Activated naive CD4-positive, alpha-beta T cell treated with anti-CD3 and anti-CD28 coated beads, Interleukin-2, amount 10 ng/mL, durations not matched to agents 7 days and 5 days (primary cell): ENCODE measurements around the gene DNM1.
A peak's percentile ranks its signal among the peaks of the same experiment; 100 is the strongest.

Experiments
- CTCF ChIA-PET: fragments of 350-600 bp; sonication (Branson Sonifier 250); formaldehyde crosslinking; loops from one replicate; lab custom pipeline; 2021; ENCODE audit warnings: antibody characterized with exemption; lab: Charles Lee
- DNase-seq: peaks from one replicate; pipeline ENCODE4 v3.0.0-alpha.2; 2020
- H3K27ac Mint-ChIP-seq: one replicate; pipeline ENCODE4 v1.8.0; 2021; ENCODE audit warnings: mild to moderate bottlenecking, moderate library complexity, mixed read lengths
- H3K27me3 Mint-ChIP-seq: one replicate; pipeline ENCODE4 v1.8.0; 2021; ENCODE audit warnings: mild to moderate bottlenecking, mixed read lengths
- H3K36me3 Mint-ChIP-seq: one replicate; pipeline ENCODE4 v1.8.0; 2021; ENCODE audit warnings: mixed read lengths
- H3K4me1 Mint-ChIP-seq: one replicate; pipeline ENCODE4 v1.8.0; 2021; ENCODE audit warnings: mixed read lengths
- H3K4me3 Mint-ChIP-seq: one replicate; pipeline ENCODE4 v1.8.0; 2021; ENCODE audit warnings: mild to moderate bottlenecking, moderate library complexity, mixed read lengths
- H3K9me3 Mint-ChIP-seq: one replicate; pipeline ENCODE4 v1.8.0; 2021; ENCODE audit warnings: mixed read lengths

The DNM1 gene

DNA sequence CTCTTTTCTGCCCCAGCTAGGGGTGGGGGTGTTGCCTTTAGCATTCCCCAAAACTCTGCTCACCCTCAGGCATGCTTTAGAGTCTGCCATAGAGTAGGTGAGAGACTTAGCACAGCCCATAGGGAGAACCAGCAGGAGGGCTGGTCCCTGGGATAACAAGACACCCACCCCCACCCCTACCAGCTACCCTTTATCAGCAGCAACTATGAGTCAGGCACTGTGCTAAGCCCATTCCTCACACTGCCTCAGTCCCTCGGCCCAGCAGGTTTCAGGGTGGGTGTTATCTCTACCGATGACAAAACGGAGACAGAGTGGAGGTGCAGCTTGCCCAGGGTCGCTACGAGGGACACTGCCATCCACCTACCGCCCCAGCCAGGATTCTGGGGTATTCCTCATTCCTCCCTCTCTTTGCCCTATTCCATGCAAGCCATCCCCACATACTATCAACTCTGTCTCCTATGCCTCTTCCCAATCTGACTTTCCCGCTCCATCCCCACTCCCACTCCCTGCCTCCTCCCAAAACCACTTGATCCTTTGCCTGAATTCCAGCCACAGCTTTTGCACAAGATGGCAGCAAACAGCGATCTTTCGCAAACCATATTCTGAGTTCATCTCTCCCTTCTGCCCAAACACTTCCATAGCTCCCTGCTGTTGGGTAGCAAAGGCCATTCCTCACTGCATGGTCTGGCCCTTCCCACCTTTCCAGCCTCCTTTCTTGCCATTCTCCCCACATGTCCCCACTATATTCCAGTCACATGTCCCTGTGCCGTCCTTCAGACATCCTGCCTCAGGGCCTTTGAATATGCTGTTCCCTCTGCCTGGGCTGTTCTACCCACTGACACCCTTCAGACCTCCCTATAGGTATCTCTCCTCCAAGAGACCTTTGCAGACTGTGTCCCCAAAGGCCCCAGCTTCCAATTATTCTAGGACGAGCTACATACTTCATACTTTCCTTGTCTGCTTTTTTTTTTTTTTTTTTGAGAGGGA is 16.9 kb upstream of the DNM1 start:
- no peaks in the 10 kb centered on the region for H3K27me3 Mint-ChIP-seq
- H3K4me3 Mint-ChIP-seq: no peak overlapping the region
- H3K36me3 Mint-ChIP-seq: peaks cover 35% of the 10 kb centered on the region
- peak overlapping the region; percentile 24 for H3K27ac Mint-ChIP-seq
- H3K4me1 Mint-ChIP-seq: peaks cover 23% of the 10 kb centered on the region
- CTCF ChIA-PET: interaction anchor here (0.7 kb wide), 2 partner anchors 155 to 364 kb away, joined by 3 to 4 read pairs; no protein-coding TSS in a partner anchor
- H3K9me3 Mint-ChIP-seq: no peaks in the 10 kb centered on the region
- DNase-seq: no peak

DNA sequence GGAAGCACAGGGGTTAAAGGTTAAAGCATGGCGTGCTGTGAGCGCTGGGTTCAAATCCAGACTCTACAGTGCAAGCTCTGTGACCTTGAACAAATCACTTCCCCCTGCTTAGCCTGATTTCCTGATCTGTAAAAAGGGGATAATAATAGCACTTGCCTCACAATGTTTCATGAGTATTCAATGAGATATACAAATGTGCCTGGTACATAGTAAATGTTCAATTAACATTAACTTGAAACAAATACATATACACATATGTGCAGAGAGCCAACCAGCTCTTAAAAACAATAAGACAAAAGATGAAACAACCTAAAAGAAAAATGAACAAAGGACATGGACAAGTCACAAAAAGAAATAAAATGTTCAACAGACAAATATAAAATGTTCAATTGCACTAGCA is 15.8 kb upstream of the DNM1 start:
- DNase-seq: no peak
- Mint-ChIP-seq H3K27me3 (peaks cover 7% of the 10 kb centered on the region), H3K4me1 (peaks cover 28% of the 10 kb centered on the region), H3K27ac (no peak overlapping the region), H3K36me3 (peaks cover 30% of the 10 kb centered on the region), H3K9me3 (no peaks in the 10 kb centered on the region), H3K4me3 (no peak overlapping the region)
- CTCF ChIA-PET: interaction anchor here (1.3 kb wide), 1 partner anchor 63 kb away, joined by 5 read pairs; no protein-coding TSS in a partner anchor

DNA sequence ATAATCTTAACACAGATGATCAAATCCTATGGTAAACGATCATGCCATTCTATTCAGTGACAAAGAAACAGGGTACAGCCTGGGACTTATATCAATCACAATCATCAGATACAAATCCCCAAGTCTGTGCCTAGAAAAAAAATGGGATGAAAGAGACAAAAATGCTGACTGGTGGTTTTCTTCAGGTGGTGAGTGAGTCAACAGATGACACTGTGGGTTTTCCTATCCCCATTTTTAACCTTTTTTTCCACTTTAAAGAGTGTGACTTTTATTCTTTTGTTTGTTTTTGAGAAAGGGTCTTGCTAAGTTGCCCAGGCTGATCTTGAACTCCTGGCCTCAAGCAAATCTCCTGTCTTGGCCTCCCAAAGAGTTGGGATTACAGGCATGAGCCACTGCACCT is 15.0 kb upstream of the DNM1 start:
- peaks cover 15% of the 10 kb centered on the region for H3K27me3 Mint-ChIP-seq
- no peak for DNase-seq
- no peaks in the 10 kb centered on the region for H3K9me3 Mint-ChIP-seq
- peaks cover 35% of the 10 kb centered on the region for H3K4me1 Mint-ChIP-seq
- peaks cover 30% of the 10 kb centered on the region for H3K36me3 Mint-ChIP-seq
- no peak overlapping the region for H3K4me3 Mint-ChIP-seq
- H3K27ac Mint-ChIP-seq: peak overlapping the region; percentile 55
- CTCF ChIA-PET: interaction anchor here (1.3 kb wide), 1 partner anchor 64 kb away, joined by 5 read pairs; no protein-coding TSS in a partner anchor

DNA sequence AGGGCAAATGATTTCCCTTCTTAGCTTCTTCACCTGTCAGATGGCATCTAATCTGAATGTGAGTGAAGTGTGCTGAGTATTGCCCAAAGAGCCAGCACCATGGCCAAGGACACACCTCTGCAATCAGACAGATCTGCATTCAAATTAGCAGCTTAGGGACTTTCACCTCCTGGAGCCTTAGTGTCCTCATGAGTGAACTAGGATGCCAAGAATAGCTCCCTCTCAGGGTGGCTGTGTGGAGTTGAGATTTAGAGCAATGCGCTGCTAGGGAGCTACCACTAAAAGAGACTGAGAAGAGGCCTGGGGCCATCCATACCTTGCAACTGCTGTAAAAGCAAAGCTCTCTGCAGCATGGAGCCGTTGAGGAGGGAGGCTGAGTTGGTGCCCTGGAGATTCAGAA is 13.2 kb upstream of the DNM1 start:
- CTCF ChIA-PET: interaction anchor here (0.8 to 2.1 kb wide), 6 partner anchors 12 to 151 kb away, joined by 3 to 9 read pairs (median 5); partner anchors contain the start of genes BBLN and DNM1
- Mint-ChIP-seq H3K4me1 (peaks cover 41% of the 10 kb centered on the region), H3K27me3 (peaks cover 28% of the 10 kb centered on the region), H3K36me3 (peaks cover 23% of the 10 kb centered on the region), H3K4me3 (peak overlapping the region; percentile 93), H3K9me3 (no peaks in the 10 kb centered on the region), H3K27ac (no peak overlapping the region)
- DNase-seq: no peak

DNA sequence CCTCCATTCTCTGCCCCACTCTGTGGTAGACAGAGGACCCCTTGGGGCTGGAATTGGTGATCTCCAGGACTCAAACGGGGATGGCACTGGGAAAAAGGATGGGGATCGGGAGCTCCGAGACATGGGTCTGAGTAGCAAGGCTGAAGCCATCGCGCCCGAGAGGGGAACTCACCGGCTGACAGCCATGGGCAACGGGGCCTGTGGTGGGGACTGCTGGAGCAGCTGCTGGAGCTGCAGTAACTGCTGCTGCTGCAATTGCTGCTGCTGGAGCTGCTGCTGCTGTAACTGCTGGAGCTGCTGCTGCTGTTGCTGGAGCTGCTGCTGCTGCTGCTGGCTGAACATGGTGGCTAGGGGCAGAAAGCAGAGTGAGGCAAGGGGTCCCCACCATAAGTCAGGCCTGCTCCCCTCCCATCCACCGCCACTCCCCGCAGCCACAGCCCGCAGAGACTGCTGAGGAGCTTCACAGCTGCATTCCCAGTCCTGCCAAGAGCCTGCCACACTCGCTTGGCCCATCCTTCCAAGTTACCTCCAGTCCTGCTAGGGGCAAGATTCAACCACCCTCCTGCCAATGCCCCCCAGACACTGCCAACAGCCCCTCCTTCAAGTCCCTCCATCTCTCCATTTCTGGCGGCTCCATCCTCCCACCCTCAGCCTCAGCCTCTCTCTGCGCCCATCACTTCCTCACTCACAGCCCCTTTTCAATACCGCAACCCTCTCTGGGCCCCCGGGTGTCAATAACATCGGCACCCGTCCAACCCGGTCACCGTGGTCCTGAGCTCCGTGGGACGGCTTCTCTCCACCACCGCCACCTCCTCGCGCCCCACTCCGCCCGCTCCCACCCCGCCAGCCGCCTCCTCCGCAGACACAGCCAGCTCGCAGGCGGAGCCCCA is 12.4 kb upstream of the DNM1 start:
- Mint-ChIP-seq H3K36me3 (peaks cover 23% of the 10 kb centered on the region), H3K9me3 (no peaks in the 10 kb centered on the region), H3K27ac (peak overlapping the region; percentile 83), H3K27me3 (peaks cover 35% of the 10 kb centered on the region), H3K4me3 (peak overlapping the region; percentile 93), H3K4me1 (peaks cover 41% of the 10 kb centered on the region)
- CTCF ChIA-PET: interaction anchor here (0.5 to 2.1 kb wide), 7 partner anchors 12 to 305 kb away, joined by 3 to 9 read pairs (median 5); partner anchors contain the start of genes BBLN and DNM1
- DNase-seq: peak; percentile 37

DNA sequence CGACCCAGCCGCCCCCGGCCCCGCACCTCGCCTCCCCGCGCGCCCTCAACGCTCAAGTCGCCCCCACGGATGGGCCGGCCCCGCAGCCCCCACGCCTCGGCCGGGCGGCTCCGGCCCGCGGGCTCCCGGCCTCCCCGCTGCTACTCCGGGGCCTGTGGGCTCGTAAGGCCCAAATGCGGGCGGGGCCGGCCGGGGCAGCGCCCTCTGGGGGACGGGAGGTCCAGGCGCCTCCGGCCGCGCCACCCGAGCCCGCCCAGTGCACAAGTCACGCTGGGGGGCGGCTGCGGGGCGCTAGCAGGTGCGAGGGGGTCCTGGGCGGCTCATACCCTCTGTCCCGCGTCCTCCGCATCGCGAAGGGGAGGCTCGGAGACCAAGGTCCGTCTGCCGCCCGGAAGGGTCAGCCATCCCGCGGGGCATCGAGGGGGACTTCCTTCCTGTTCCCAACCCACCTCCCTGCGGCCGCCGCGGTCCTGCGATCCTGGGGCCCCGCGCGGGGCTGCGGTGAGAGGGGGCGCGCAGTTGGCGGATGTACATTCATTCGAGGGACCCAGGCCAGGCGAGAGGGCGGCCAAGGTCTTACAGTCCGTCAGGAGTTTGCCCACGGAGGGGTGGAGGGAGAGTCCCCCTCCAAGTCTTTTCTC is 11.7 kb upstream of the DNM1 start, which contains the start of gene CIZ1:
Gene CIZ1, minus strand, starts transcription at position 167 of the 641 bp plus-strand sequence. CDS start 715 bp downstream, outside the sequence.
- H3K4me1 Mint-ChIP-seq: peaks cover 41% of the 10 kb centered on the region
- peaks cover 20% of the 10 kb centered on the region for H3K36me3 Mint-ChIP-seq
- H3K27ac Mint-ChIP-seq: peak within 1 kb of the TSS; percentile 83
- H3K9me3 Mint-ChIP-seq: no peaks in the 10 kb centered on the region
- peak; percentile 78 for DNase-seq
- CTCF ChIA-PET: interaction anchor here (1.5 to 2.1 kb wide), 3 partner anchors 11 to 32 kb away, joined by 4 to 9 read pairs (median 5); partner anchors contain the start of genes BBLN and DNM1
- H3K4me3 Mint-ChIP-seq: peak within 1 kb of the TSS; percentile 93
- peaks cover 40% of the 10 kb centered on the region for H3K27me3 Mint-ChIP-seq

DNA sequence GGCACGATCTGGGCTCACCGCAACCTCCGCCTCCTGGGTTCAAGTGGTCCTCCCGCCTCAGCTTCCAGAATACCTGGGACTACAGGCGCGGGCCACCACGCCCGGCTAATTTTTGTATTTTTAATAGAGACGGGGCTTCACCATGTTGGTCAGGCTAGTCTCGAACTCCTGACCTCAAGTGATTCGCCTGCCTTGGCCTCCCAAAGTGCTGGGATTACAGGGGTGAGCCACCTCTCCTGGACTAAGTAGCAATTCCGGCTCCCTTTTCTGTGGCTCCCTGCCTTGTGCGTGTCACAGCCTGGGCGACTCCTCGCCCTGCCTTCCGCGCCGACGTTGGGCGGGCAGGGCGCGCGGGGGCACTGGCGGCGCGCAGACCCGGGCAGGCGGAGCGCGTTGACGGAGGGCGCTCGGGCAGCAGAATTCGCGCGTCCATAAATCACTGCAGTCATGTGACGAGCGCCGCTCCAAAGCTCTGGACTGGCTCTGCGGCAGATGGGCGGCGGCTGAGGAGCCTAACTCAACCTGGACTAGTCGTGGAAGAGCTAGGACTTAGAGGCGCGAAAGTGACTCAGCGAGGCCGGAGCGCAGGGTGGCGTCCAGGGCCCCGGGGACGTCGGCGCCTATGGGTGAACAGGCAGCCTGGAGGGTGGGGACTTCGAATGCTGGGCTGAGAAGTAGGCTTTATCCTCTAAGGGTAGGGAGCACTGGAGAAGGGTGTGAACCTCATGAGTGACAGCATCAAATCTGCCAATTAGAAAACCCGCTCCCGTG is 10.4 kb upstream of the DNM1 start:
- CTCF ChIA-PET: interaction anchor here (1.1 to 1.3 kb wide), 2 partner anchors 9 to 149 kb away, joined by 3 to 4 read pairs; no protein-coding TSS in a partner anchor
- H3K4me3 Mint-ChIP-seq: peak overlapping the region; percentile 58
- H3K4me1 Mint-ChIP-seq: peaks cover 40% of the 10 kb centered on the region
- H3K9me3 Mint-ChIP-seq: no peaks in the 10 kb centered on the region
- peaks cover 14% of the 10 kb centered on the region for H3K36me3 Mint-ChIP-seq
- H3K27me3 Mint-ChIP-seq: peaks cover 40% of the 10 kb centered on the region
- peak overlapping the region; percentile 65 for H3K27ac Mint-ChIP-seq
- peak; percentile 67 for DNase-seq

DNA sequence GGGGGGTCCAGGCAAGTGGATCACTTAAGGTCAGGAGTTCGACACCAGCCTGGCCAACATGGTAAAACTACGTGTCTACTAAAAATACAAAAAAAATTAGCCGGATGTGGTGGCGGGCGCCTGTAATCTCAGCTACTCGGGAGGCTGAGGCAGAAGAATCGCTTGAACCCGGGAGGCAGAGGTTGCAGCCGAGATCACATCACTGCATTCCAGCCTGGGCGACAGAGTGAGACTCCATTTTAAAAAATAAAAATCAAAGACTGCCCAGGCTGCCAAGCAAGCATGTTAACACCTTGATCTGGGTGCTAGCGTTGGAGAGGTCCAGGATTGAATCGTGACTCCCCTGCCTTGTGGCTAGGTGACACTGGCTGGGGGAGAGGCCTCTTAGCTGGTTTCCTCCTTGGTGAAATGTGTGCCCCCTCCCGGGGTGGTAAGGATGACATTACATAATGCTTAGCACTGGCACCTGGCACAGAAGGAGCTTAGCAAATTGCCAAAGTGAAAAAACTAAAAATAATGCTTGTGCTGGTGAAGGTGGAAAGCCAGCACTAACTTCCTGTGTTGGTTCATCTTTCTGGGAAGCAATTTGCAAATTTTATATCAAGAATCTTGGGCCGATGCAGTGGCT is 9.6 kb upstream of the DNM1 start:
- peak overlapping the region; percentile 23 for H3K4me3 Mint-ChIP-seq
- CTCF ChIA-PET: interaction anchor here (1.3 kb wide), 1 partner anchor 148 kb away, joined by 4 read pairs; no protein-coding TSS in a partner anchor
- no peaks in the 10 kb centered on the region for H3K9me3 Mint-ChIP-seq
- peaks cover 34% of the 10 kb centered on the region for H3K4me1 Mint-ChIP-seq
- no peak overlapping the region for H3K27ac Mint-ChIP-seq
- peaks cover 8% of the 10 kb centered on the region for H3K36me3 Mint-ChIP-seq
- DNase-seq: no peak
- peaks cover 40% of the 10 kb centered on the region for H3K27me3 Mint-ChIP-seq

DNA sequence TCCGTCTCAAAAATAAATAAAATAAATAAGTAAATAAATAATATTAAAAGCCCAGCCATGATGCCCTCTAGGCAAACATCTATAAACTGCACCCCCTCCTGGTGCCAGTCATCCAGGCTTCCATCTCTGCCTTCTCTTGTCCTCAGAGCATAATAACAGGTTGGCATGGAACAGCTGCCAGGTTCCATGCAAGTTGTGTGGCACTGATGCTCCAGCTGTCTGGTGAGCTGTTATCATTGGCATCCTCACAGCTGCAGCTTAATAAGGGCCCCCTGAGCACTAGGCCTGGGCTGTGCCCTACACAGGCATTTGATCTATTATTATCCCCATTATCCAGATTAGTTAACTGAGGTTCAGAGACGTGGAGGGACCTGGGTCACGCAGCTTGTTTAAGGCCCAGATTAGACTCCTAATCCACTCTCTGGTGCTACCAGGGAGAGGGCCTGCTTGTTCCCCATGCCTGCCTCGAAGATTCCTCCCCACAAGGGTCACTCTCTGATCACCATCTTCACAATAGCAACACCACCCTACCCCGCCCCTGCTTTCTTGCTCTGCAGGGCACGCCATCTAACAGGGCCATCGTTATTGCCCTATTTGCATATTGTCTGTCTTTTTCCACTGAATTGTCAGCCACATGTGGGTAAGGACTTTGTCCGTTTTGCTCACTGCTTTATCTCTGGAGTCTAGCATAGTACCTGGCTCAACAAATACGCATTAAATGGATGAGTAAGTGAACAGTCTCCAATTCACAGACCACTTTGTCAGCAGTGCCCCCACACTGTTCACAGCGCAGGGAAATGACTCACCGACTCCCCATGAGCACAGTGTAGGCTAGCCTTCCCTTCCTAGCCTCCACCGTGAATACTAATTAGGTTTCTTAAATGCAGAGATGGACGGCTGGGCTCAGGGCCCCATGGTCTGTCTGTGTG is 1.5 kb upstream of the DNM1 start:
- peaks cover 50% of the 10 kb centered on the region for H3K27me3 Mint-ChIP-seq
- H3K36me3 Mint-ChIP-seq: no peaks in the 10 kb centered on the region
- H3K4me1 Mint-ChIP-seq: peaks cover 10% of the 10 kb centered on the region
- no peak overlapping the region for H3K4me3 Mint-ChIP-seq
- CTCF ChIA-PET: interaction anchor here (3.0 kb wide), 1 partner anchor 11 kb away, joined by 9 read pairs; the partner anchor contains the start of gene CIZ1
- DNase-seq: no peak
- H3K9me3 Mint-ChIP-seq: no peaks in the 10 kb centered on the region
- H3K27ac Mint-ChIP-seq: no peak overlapping the region

DNA sequence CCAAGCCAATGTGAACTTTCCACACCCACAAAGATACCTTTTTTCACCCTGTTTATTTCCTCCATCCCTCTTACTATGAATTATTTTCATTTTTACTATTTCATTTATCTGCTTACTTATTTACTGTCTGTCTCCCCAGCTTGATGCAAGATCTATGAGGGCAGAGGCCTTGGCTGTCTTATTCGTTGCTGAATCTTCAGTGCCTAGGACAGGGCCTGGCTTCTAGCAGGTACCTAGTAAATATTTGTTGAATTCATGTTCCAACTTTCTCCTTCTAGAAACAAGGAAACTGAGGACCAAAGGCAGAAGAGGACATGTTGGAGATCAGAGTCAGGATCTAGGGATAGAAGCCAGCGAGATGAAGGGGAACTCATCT is 543 bp upstream of the DNM1 start:
- DNase-seq: no peak
- H3K27ac Mint-ChIP-seq: no peak overlapping the region

More for the DNA sequence above, 543 bp upstream of the DNM1 start:
- H3K36me3 Mint-ChIP-seq: no peaks in the 10 kb centered on the region
- H3K4me1 Mint-ChIP-seq: peaks cover 10% of the 10 kb centered on the region
- H3K4me3 Mint-ChIP-seq: peak overlapping the region; percentile 66
- H3K9me3 Mint-ChIP-seq: no peaks in the 10 kb centered on the region
- CTCF ChIA-PET: interaction anchor here (1.8 to 3.0 kb wide), 2 partner anchors 10 to 12 kb away, joined by 5 to 9 read pairs; partner anchors contain the start of gene CIZ1
- peaks cover 56% of the 10 kb centered on the region for H3K27me3 Mint-ChIP-seq
